HG03135 (cell line): Measurements from ENCODE around the gene SNX5.
A peak's percentile ranks its signal among the peaks of the same experiment; 100 is the strongest.

ENCODE experiments used
- ATAC-seq: cut with Tn5 transposase; IDR thresholded peaks from one replicate; pipeline ENCODE4 v1.9.1; 2021; ENCODE audit warnings: mild to moderate bottlenecking, moderate library complexity; ENCODE audit not compliant: unreplicated experiment

The SNX5 gene

GRCh38 chr20:17993546-17993945 lies 25.0 kb upstream of the SNX5 start:
- ATAC-seq, result no peak

GRCh38 chr20:17992847-17993513 lies 24.4 kb upstream of the SNX5 start:
- ATAC-seq, result no peak

GRCh38 chr20:17992224-17992637 lies 23.6 kb upstream of the SNX5 start:
- ATAC-seq, result no peak

GRCh38 chr20:17990278-17990972 lies 21.8 kb upstream of the SNX5 start:
- ATAC-seq, result no peak

GRCh38 chr20:17987988-17988387 lies 19.4 kb upstream of the SNX5 start:
- ATAC-seq, result no peak

GRCh38 chr20:17985388-17986018 lies 16.9 kb upstream of the SNX5 start:
- no peak for ATAC-seq

- no peak for ATAC-seq
Measured at GRCh38 chr20:17976305-17976704, 7.7 kb upstream of the SNX5 start.

- ATAC-seq, result no peak
Measured at GRCh38 chr20:17972121-17972520, 3.5 kb upstream of the SNX5 start.

GRCh38 chr20:17971300-17972013 lies 2.9 kb upstream of the SNX5 start:
- no peak for ATAC-seq

GRCh38 chr20:17969884-17970409 lies 1.4 kb upstream of the SNX5 start:
- ATAC-seq, result no peak

GRCh38 chr20:17969278-17969883 lies 787 bp upstream of the SNX5 start:
- peak; percentile 4 for ATAC-seq

- peak; percentile 2 for ATAC-seq
Measured at GRCh38 chr20:17967521-17968365, 851 bp downstream of the SNX5 start.

GRCh38 chr20:17966432-17967310 lies 1.9 kb downstream of the SNX5 start:
- no peak for ATAC-seq

- no peak for ATAC-seq
Measured at GRCh38 chr20:17965042-17965697, 3.4 kb downstream of the SNX5 start.

- ATAC-seq, result no peak
Measured at GRCh38 chr20:17964632-17965031, 4.0 kb downstream of the SNX5 start.

- no peak for ATAC-seq
Measured at GRCh38 chr20:17964073-17964472, 4.5 kb downstream of the SNX5 start.

- ATAC-seq, result no peak
Measured at GRCh38 chr20:17963114-17963897, 5.3 kb downstream of the SNX5 start.

GRCh38 chr20:17961587-17961940 lies 7.0 kb downstream of the SNX5 start:
- ATAC-seq, result no peak
